Neural progenitor cell (in vitro differentiated cells): ENCODE results near the gene CDH23. TPM values are rescaled to one million over a fixed set of nuclear protein-coding genes. Genes with fewer than 3 reads are reported as not detected.

ENCODE experiments used
- DNase-seq: peaks from one replicate; pipeline ENCODE4 v3.0.0-alpha.2; 2016; ENCODE audit warnings: low spot score
- H2AFZ ChIP-seq: fragments of 200-600 bp; sonication (generic); replicated peaks from 2 replicates; pipeline ENCODE4 v1.6.1; 2016; ENCODE audit warnings: antibody characterized with exemption
- H3F3A ChIP-seq: fragments of 200-600 bp; sonication (generic); 2 replicates; pipeline ENCODE4 v1.6.1; 2016; ENCODE audit warnings: antibody characterized with exemption, low read depth
- H3K27ac ChIP-seq: fragments of 200-600 bp; sonication (generic); 2 replicates; pipeline ENCODE4 v1.5.1; 2016; ENCODE audit warnings: mild to moderate bottlenecking
- H3K27me3 ChIP-seq: fragments of 200-600 bp; sonication (generic); 2 replicates; pipeline ENCODE4 v1.6.1; 2016; ENCODE audit warnings: mild to moderate bottlenecking, moderate library complexity
- H3K36me3 ChIP-seq: fragments of 200-600 bp; sonication (generic); 2 replicates; pipeline ENCODE4 v1.5.1; 2016
- H3K4me1 ChIP-seq: fragments of 200-600 bp; sonication (generic); 2 replicates; pipeline ENCODE4 v1.6.1; 2016; ENCODE audit warnings: mixed run types
- H3K4me2 ChIP-seq: fragments of 200-600 bp; sonication (generic); 2 replicates; pipeline ENCODE4 v1.6.1; 2016
- H3K4me3 ChIP-seq: fragments of 200-600 bp; sonication (generic); 2 replicates; pipeline ENCODE4 v1.5.1; 2016
- H3K79me2 ChIP-seq: fragments of 200-600 bp; sonication (generic); 2 replicates; pipeline ENCODE4 v1.6.1; 2016; ENCODE audit warnings: low read depth
- H3K9ac ChIP-seq: fragments of 200-600 bp; sonication (generic); 2 replicates; pipeline ENCODE4 v1.6.1; 2016
- H3K9me3 ChIP-seq: fragments of 200-600 bp; sonication (generic); 2 replicates; pipeline ENCODE4 v1.5.1; 2016; ENCODE audit warnings: low read depth
- H4K20me1 ChIP-seq: fragments of 200-600 bp; sonication (generic); 2 replicates; pipeline ENCODE4 v1.6.1; 2016; ENCODE audit warnings: low read depth
- H3K27ac Mint-ChIP-seq: 3 replicates; pipeline ENCODE4 v1.8.0; 2021; ENCODE audit warnings: mixed read lengths
- H3K27me3 Mint-ChIP-seq: 2 replicates; pipeline ENCODE4 v1.8.0; 2022; ENCODE audit warnings: low read depth, mild to moderate bottlenecking, inconsistent platforms, moderate library complexity, mixed read lengths; ENCODE audit not compliant: insufficient read depth
- H3K36me3 Mint-ChIP-seq: 3 replicates; pipeline ENCODE4 v1.8.0; 2021; ENCODE audit warnings: mixed read lengths
- H3K4me1 Mint-ChIP-seq: 3 replicates; pipeline ENCODE4 v1.8.0; 2021; ENCODE audit warnings: mixed read lengths
- H3K4me3 Mint-ChIP-seq: 3 replicates; pipeline ENCODE4 v1.8.0; 2021; ENCODE audit warnings: mild to moderate bottlenecking, moderate library complexity, mixed read lengths
- H3K9me3 Mint-ChIP-seq: 3 replicates; pipeline ENCODE4 v1.8.0; 2020; ENCODE audit warnings: mixed read lengths
- EZH2 ChIP-seq: fragments of 200-600 bp; sonication (generic); IDR thresholded peaks from 2 replicates; pipeline ENCODE4 v1.6.1; 2017; ENCODE audit warnings: antibody characterized with exemption, mild to moderate bottlenecking, moderate library complexity
- EZH2phosphoT487 ChIP-seq: fragments of 200-600 bp; sonication (generic); IDR thresholded peaks from 2 replicates; pipeline ENCODE4 v1.6.1; 2017; ENCODE audit warnings: antibody characterized with exemption
- total RNA-seq: library from RNA; depleted of rRNA; stranded (reverse); fragments of >200 nt; gene quantifications from 2 replicates; pipeline ENCODE4 v1.2.3, GENCODE V29; 2015; ENCODE audit warnings: low replicate concordance
- TF ChIP-seq, protein P1 (sequence below): fragments of 200-600 bp; sonication (generic); IDR thresholded peaks from 2 replicates; pipeline ENCODE4 v1.5.1; 2017; ENCODE audit warnings: antibody characterized with exemption, mild to moderate bottlenecking

CDH23 gene
- total RNA-seq, 1 donor from 2014 or later, result 5.9 TPM

- no peak overlapping the region for H3K4me3 Mint-ChIP-seq
- H2AFZ ChIP-seq, result no peak overlapping the region
- no peaks in the 10 kb centered on the region for H3K79me2 ChIP-seq
- TF ChIP-seq EZH2phosphoT487 (no peak), EZH2 (no peak)
- TF ChIP-seq, protein P1, sequence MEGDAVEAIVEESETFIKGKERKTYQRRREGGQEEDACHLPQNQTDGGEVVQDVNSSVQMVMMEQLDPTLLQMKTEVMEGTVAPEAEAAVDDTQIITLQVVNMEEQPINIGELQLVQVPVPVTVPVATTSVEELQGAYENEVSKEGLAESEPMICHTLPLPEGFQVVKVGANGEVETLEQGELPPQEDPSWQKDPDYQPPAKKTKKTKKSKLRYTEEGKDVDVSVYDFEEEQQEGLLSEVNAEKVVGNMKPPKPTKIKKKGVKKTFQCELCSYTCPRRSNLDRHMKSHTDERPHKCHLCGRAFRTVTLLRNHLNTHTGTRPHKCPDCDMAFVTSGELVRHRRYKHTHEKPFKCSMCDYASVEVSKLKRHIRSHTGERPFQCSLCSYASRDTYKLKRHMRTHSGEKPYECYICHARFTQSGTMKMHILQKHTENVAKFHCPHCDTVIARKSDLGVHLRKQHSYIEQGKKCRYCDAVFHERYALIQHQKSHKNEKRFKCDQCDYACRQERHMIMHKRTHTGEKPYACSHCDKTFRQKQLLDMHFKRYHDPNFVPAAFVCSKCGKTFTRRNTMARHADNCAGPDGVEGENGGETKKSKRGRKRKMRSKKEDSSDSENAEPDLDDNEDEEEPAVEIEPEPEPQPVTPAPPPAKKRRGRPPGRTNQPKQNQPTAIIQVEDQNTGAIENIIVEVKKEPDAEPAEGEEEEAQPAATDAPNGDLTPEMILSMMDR, result peak; percentile 35
- peak; percentile 44 for DNase-seq
- H3K27me3 ChIP-seq, result no peaks in the 10 kb centered on the region
- H3K36me3 Mint-ChIP-seq, result no peaks in the 10 kb centered on the region
- no peaks in the 10 kb centered on the region for H4K20me1 ChIP-seq
- peaks cover 57% of the 10 kb centered on the region for H3K4me1 Mint-ChIP-seq
- H3K9me3 ChIP-seq, result no peaks in the 10 kb centered on the region
- peaks cover 11% of the 10 kb centered on the region for H3K27me3 Mint-ChIP-seq
- peak overlapping the region; percentile 57 for H3K27ac Mint-ChIP-seq
- peaks cover 29% of the 10 kb centered on the region for H3K4me1 ChIP-seq
- H3F3A ChIP-seq, result peaks cover 18% of the 10 kb centered on the region
- no peak overlapping the region for H3K4me3 ChIP-seq
- H3K27ac ChIP-seq, result no peak overlapping the region
- no peaks in the 10 kb centered on the region for H3K36me3 ChIP-seq
- no peak overlapping the region for H3K9ac ChIP-seq
- H3K4me2 ChIP-seq, result peak overlapping the region; percentile 32
- no peaks in the 10 kb centered on the region for H3K9me3 Mint-ChIP-seq
Observed at GRCh38 chr10:71522442-71523144, 125.9 kb downstream of the CDH23 start.

DNA sequence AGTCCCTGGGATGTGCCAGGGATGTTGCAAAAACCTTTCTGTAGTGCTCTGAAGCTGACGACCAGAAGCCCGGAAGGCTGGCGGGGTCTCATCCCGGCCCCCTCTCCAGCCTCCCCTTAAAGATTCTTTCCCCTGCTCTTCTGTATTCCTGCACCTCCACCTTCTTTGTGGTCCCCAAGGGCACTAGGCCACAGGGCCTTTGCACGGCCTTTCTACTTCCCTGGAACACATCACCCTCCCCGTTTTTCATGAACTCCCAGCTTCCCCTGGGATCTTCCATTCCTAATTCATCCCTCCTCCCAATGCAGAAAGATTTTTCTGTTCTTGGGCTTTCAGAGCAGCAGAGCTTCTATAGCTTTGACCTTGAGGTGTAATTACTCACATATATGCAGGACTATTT, 127.0 kb downstream of the CDH23 start:
- H3K9me3 Mint-ChIP-seq, result no peaks in the 10 kb centered on the region
- Histone ChIP-seq H4K20me1 (no peaks in the 10 kb centered on the region), H3K9ac (no peak overlapping the region), H3K27ac (no peak overlapping the region), H3K4me1 (peaks cover 39% of the 10 kb centered on the region), H3K36me3 (no peaks in the 10 kb centered on the region), H3K9me3 (no peaks in the 10 kb centered on the region), H3K79me2 (no peaks in the 10 kb centered on the region), H3K27me3 (no peaks in the 10 kb centered on the region), H3K4me3 (no peak overlapping the region), H3F3A (peaks cover 29% of the 10 kb centered on the region), H2AFZ (no peak overlapping the region), H3K4me2 (no peak overlapping the region)
- peaks cover 63% of the 10 kb centered on the region for H3K4me1 Mint-ChIP-seq
- peaks cover 11% of the 10 kb centered on the region for H3K27me3 Mint-ChIP-seq
- peak overlapping the region; percentile 57 for H3K27ac Mint-ChIP-seq
- H3K4me3 Mint-ChIP-seq, result no peak overlapping the region
- no peak for TF ChIP-seq EZH2phosphoT487
- no peak for TF ChIP-seq EZH2
- TF ChIP-seq, protein P1, result no peak
- no peaks in the 10 kb centered on the region for H3K36me3 Mint-ChIP-seq
- DNase-seq, result no peak

DNA sequence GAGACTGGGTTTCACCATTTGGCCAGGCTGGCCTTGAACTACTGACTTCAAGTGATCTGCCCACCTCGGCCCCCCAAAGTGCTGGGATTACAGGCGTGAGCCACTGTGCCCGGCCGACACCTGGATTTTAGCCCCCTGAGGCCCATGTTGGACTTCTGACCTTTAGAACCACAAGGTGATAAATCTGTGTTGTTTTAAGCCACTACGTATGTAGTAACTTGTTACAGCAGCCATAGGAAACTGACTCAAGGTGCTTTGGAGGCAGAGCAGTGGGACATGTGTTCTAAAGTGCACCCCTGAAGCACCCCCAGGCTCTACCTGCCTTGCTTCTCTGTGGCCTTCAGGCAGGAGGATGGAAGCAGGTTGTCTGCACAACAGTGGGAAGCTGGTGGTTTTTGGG, 128.4 kb downstream of the CDH23 start:
- Mint-ChIP-seq H3K27me3 (peaks cover 11% of the 10 kb centered on the region), H3K4me1 (peaks cover 72% of the 10 kb centered on the region)

More for the DNA sequence above, 128.4 kb downstream of the CDH23 start:
- Histone ChIP-seq H3K9me3 (no peaks in the 10 kb centered on the region), H3F3A (peaks cover 38% of the 10 kb centered on the region), H3K36me3 (no peaks in the 10 kb centered on the region), H2AFZ (no peak overlapping the region), H3K4me3 (no peak overlapping the region), H4K20me1 (no peaks in the 10 kb centered on the region), H3K4me2 (no peak overlapping the region), H3K4me1 (peaks cover 50% of the 10 kb centered on the region), H3K27me3 (no peaks in the 10 kb centered on the region), H3K27ac (no peak overlapping the region), H3K79me2 (no peaks in the 10 kb centered on the region), H3K9ac (no peak overlapping the region)
- Mint-ChIP-seq H3K9me3 (no peaks in the 10 kb centered on the region), H3K4me3 (no peak overlapping the region), H3K36me3 (no peaks in the 10 kb centered on the region), H3K27ac (peak overlapping the region; percentile 85)
- TF ChIP-seq, protein P1, result no peak
- no peak for TF ChIP-seq EZH2phosphoT487
- no peak for TF ChIP-seq EZH2
- DNase-seq, result no peak
